GM21360 (cell line): Measurements from ENCODE around the gene ZNF423.

Source experiments
- ATAC-seq: cut with Tn5 transposase; IDR thresholded peaks from one replicate; pipeline ENCODE4 v1.9.1; 2021; ENCODE audit warnings: mild to moderate bottlenecking, moderate library complexity; ENCODE audit not compliant: unreplicated experiment

Gene ZNF423

DNA sequence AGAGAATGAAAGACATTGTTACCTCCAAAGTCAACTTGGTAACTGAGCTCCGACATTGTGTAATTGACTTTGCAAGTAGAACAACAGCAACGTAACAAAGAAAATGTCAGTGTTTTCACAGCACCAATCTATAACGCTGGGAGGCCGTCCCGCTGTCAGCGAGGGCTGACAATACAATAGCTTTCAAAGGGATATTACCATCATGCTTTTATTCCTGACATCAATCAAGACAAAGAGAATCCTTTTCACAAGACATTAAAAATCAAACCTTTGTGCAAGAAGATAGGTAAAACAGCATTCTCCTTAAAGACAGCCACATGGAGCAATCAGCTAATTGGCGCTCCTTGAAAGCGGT, 6.2 kb downstream of the ZNF423 start:
- ATAC-seq, result no peak

DNA sequence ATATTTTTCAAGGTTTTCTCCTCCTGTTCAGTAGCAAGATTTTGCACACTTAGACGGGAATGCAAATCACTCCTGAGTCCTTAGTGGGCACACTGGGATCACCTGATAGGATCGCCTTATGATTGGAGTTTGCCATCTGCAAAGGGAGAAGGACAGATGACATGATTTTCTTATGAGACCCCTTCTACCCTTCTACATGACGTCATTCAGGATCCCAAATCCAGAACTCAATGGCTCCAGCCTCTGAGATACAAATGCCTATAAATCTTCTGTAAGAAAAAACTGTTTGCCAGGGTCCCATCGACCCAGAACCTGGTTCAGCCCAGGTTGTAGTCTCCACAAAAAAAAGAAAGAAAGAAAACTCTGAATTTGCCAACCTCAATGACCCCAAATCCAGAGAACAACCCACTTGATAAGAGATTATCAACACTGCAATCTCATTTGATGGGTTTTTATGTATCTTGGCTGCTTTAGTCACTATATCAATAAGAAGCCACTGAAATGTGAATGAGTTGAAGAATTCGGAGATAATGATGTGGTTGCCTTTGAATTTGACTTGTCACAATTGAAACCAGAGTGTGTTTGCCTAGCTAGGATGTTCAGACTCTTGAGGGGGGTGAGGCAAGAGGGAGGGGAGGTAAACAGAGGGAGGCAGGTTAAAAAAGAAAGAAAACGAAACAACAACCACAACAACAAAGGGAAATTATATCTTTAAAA, 6.7 kb downstream of the ZNF423 start:
- ATAC-seq, result no peak

DNA sequence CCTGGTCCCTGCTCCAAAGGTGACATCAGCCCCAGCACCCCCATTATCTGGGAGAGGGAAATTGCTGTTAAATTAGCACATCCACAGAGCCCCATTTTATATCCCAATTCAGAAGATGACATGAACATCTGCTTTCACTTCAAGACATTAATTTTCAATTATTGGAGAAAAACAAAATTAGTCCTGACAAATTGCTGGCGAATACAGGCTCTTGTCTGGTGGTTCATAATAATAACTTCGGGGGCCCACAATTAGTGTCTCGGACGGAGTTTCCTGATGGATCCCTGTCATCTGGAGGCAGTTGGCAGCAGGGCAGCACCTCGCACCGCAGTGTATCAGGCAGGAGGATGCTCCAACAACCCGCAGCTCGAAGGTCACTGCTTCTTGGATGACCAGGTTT, 7.4 kb downstream of the ZNF423 start:
- no peak for ATAC-seq

DNA sequence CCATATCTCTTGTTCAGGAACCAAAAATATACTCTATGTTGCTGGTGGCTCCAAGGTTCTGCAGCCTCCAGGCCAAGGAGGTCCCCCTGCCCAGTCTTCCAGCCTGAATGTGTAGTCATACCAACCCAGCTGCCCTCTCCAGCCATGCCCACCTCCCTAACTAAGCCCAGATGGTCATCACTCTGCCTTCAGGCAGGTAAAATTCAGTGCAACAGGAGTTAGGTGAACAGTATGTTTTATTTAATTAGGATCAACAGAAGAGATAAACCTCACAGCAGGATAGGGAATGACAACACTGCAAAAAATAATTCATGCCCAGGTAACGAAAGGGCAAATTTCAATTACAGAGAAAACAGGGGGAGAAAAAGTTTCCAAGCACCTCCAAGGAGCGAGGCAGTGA, 9.1 kb downstream of the ZNF423 start:
- ATAC-seq, result no peak

DNA sequence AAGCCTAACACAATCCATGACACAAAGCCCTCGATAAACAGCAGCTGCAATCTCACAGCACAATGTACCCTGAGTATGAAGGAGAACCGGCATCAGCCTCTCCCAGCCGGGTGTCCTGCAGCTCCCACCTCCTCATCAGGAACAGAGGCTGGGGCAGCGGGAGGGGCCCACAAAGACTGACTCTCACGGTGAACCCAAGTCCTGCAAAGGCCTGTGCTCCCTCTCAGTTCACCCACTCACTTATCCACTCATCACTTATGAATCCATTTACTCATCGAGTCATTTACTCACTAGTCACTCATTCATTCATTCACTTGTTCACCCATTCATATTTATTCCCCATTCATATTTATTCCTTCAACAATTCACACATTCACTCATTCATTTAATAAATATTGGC, 11.6 kb downstream of the ZNF423 start:
- ATAC-seq, result no peak

DNA sequence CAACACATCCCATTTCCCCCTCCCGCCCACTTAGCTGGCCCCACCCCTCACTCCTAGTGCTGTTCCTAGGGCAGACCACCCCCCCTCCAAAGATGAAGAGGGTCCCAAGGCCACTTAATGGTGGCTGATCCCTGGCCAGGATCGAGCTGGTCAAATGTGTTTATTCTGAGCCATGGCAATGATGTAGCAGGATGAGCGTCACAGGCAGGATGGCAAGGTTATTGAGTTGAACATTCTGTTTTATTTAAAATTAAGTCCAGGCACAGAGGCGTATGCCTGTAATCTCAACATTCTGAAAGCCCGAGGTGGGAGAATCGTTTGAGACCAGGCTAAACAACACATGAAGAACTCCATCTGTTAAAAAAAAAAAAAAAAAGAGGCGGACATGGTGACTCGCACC, 12.2 kb downstream of the ZNF423 start:
- ATAC-seq, result no peak

DNA sequence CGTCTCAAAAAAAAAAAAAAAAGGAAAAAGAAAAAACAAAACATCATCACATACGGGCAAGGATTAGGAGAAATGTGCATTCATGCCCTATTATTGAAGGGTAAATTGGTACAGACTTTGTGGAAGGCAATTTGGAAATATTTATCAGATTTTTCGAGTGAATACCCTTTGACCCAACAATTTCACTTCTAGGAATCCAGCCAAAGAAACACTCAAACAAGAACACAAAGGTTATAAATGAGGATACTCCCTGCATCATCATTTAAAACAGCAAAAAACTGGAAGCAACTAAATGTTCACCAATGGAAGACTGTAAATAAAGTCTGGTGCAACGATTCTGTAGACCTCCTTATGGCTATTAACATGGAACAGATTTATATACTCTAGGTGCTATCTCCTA, 12.9 kb downstream of the ZNF423 start:
- no peak for ATAC-seq

DNA sequence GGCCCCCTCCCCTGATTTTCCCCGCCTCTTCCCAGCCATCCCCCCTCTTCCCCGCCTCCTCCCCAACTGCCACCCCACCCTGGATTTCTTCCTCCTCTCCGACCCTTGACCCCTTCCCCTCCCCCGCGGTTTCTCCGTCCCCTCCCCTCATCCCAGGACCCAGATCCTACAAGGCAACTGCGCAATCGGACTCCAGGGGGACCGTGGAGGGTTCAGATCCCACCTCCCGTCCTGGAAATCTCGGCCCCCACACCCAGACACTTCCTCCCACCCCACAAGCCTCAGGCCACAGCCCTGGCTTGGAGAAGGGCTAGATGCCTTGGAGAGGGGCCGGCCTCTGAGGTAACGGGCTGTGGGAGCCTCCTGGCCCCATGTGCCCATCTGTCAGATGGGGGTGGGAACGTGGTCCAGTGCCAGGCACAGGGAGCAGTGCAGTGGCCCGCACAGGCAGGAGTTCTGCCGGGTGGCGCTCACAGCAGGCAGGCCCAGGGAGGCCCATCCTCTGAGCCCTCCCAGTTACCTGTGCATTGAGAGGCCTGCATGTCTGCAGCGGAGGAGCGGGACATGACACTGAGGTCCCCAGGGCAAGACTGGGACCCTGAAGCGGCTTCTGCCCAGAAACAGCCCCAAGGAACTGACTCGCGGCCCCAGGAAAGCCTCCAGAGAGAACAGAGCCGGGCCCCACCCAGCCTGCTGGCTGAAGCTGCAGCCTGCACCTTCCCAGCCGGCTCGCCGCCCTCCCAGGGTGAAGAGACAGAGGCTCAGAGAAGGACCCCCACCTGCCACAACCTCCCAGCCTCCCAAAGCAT, 16.7 kb downstream of the ZNF423 start:
- no peak for ATAC-seq

DNA sequence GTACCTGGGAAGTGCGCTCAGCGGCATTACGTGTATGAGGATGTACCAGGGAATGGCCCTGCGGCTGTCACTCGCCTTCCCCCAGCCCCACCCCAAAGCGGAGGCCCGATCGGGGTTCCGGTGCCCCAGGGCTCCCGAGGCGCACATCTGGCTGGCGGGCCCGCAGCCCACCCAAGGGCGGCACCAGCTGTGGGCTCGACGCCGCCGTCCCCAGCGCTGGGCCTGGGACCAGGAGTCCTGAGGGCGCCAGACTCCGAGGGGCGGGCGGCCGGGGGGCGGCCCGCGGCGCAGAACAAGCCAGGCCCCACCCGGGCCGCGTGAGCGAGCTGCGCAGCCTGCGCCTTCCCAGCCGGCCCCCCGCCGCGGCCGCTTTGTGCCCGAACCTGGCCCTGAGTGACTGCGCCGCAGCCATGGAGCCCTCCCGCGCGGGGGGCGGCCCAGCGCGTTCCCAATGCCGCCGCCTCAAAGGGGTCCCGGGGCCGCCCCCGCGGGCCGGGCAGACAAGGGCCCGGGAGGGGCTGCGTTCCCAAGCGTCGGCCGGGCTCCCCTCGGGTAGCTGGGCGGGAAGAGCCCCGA, 17.4 kb downstream of the ZNF423 start:
- ATAC-seq, result no peak

DNA sequence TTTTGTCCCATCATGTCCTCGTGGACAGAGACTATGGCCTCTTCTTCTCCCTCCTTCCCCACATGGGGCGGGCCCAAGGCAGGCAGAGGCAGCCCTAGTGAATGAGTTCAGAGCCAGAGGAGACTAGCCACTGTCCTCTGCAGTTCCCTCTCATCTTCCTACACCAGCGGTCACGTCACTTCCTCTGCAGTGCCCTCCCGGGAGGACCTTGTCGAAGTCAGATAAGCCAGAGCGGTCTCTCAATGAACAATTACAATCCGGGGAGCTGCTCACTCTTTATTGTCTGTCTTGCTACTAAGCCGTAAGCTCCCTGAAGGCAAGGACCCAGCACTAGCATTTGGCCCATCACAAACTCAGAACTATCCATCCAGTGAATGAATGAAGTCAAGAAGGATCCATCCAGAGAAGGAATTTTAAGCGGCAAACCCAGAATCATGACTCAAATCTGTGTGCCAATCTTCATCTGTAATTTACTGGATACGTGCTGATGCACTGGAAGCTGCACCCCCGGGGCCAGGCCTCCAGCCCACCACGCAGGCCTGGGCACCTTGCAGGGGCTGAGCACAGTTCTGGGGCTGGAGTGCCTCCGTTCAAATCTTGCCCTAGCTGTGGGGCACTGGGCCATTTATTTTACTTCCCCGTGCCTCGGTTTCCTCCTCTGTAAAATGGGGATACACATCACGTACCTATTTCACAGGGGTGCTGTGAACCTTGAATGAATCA, 18.1 kb downstream of the ZNF423 start:
- ATAC-seq, result no peak

DNA sequence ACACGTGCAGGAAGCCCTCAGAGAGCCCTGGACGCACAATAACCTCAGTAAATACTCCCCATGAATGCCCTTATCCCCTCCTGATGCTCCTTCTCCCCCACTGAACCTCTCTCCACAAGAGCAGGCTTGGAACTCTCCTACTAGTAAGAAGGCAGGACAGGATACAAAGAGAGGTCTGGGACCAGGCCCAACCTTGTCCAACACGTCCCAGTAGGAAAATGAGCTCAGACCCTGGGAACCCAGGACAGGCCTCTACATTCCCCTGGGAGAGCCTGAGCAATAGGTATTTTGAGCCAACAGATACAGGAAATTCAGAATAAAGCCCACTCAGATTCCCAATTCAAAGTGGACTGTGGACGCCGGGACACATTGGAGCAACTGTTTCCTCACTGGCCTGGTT, 19.2 kb downstream of the ZNF423 start:
- ATAC-seq, result no peak

DNA sequence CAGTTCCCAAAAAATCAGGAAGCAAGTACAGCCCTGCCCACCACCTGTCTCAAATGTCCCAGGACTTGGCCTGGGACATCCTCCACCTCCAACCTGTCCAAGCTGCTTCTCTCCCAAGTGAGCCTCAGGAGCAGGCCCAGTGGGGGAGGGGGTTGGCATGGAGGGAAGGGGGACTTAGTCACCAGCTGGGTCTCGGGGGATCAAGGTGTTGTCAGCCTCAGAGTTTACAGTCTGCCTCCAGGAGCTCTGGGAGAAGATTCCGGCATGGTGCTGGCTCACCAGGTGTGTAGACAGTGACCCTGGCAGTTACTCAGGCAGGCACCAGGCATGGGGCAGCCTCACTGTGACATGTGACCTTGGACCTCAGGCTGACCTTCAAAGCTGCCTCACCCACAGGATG, 19.7 kb downstream of the ZNF423 start:
- no peak for ATAC-seq

DNA sequence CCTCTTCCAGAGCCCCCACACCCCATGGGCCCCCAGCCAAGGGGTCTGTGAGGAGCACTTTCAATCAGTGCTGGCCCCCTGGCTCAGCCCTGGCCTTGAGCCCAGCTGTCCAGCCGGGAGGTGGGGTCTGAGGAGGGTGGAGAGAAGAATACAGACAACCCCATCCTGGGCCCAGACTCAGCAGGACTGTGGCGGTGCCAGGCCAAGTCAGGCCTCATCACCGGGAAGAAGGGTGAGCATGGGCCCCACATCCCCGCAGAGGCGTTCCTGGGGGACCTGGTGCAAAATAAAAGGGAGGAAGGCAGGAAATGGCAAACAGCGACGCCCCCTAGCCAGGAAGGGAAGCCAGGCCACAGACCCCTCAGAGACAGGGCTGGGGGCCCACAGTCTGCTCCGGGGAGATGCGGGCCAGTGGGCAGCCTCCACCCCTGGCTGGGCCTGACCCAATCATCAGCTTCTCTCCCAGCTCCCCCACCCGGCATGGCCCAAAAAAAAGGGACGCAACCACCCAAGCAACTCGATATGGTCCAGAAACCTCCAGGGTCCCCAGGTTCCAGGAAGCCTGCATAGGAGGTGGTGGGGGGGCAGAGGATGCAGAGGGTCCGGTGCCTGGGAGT, 20.6 kb downstream of the ZNF423 start:
- no peak for ATAC-seq

DNA sequence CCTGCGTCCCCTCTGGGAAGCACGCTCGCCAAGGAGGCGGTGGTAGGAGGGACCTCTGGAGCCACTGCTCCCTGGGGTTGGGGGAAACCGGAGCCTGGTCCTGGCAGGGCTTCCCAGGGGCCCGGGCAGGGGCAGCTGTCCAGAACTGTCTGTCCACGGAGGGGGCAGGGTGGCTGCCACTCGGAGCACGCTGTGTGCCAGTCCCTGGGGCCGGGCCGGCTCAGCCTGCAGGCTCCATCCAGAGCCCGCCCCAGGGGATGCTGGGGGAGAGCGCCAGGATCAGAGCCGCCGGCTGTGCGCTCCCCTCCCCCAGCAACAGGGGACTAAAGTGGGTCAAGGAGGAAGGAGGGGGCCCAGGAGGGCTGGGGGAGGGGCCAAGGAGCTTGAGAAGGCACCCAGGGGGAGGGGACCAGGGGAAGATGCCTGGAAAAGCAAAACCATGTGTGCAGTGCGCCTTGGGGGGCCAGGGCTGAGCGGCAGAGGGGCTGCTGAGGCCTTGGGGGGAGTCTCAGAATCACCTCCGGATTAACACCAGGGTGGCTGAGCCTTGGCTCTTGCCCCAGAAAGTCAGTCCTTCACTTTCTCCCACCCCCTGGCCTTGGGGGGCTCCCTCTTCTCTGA, 21.3 kb downstream of the ZNF423 start:
- no peak for ATAC-seq

DNA sequence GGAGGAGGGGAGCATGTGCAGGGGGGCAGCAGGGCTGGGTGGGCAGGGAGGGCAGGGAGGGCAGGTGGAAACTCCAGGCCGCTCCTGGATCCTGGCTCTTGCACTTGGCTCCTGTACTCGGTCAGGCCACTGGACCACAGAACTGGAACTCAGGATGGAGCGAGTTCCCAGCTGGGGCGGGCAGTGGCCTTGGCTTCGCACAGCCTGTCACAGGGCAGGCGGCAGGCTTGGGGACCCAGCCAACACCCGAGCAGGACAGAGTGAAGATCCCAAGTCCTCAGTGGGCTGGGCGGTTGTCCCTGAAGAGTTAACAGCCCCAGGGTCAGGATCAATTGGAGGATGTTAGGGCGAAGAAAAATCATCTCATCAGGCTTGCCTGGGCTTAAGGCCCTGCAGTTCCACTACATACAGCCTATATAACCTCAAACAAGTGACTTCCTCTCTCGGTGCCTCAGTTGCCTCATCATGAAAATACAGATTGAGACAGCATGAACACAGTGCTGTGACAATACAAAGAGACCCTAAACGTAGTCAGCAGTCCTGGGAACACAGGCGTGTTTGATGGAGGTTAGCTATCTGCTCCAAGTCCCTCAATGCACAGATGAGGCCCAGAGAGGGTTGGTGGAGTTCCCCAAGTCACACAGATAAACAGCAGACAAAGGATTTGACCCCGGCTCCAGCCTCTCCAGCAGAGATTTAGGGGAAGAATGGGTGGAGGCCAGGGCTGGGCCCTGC, 21.9 kb downstream of the ZNF423 start:
- ATAC-seq, result no peak

DNA sequence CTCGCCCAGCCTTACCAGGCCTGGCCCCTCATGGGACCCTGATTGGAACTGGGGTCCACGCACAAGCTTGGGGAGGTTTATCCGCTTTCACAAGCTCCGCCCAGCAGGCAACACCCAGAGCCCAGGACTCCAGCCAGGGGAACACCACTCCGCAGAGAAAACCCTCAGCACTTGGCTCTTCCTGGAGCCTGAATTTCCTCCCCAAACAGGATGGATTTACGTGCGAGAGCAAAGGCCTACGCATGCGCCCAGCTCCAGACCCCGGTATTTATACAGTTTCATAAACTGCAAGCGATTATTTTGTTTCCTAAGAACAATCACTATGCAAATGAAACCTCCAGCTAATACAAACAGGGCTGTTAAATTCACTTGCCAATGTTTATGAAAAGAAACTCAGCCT, 22.8 kb downstream of the ZNF423 start:
- no peak for ATAC-seq

DNA sequence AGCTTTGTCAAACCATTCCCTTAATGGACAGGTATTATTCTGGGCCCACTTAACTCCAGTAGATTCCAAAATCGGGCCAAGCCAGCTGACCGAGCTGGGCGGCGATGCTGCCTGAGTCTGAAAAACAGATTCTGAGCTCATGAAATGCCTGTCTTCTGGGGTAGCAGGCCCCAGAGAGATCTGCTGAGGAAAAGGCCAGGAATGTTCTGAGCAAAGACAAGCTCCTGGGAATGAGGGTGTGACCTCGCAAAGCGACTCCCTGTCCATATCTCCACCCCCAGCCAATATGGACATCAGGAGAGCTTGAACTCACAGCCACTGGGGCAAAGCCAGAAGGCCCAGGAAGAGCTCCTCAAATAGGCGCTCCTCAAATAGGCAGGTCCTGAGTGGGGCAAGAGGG, 23.7 kb downstream of the ZNF423 start:
- no peak for ATAC-seq

DNA sequence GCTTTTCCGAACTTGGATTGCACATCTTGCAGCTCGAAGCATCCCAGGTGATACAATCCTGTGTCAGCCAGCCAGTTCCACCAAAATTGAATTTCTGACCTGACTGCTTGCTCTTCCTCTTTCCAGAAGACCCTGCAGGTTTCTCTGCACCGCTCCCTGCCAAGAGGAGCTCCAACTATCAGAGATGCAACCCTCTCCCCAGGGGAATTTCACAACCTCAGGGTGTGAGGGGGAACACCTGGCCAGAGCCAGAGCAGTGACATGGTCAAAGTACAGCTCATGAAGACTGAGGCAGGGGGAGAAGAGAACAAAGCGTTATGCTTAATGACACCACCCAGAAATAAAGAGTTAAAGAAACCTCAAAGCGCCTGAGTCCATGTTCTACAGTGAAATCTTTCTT, 25.0 kb downstream of the ZNF423 start:
- ATAC-seq, result no peak

DNA sequence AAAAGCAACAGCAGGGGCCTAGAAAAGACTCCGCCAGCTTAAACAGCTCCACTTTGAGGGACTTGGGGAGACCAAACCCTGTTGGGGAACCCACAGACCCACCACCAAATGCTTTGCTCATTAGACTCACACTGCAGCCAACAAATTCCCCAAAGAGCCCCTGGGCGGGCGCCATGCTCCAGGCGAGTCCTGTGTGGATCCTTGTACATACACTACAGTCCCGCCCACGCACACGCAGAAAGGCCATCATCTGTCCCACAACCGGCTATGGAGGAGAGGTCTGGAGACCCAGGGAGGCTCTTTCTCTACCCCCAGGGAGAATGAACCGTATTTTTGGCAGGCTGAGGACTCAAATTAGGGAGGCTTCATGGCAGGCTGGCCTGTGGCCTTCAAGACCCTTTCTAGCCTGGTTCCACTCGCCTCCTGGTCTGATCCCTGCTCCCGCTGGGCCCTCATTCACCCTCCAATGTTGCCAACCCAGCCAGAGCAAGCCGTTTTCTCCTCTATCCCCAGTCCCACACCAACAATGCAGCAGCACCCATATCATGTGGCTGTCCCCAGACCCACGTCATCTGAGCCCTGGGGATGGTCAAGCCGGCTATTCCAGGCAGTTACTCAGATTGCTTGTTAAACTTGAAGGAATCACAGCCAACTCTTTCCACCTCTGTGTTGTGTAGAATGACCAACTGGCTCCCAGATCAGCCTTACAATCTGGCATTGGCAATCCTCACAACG, 27.2 kb downstream of the ZNF423 start:
- ATAC-seq, result no peak
